Measurements from ENCODE around the gene SHLD1. TPM values are rescaled to one million over a fixed set of nuclear protein-coding genes. Genes with fewer than 3 reads are reported as not detected.
A peak's percentile ranks its signal among the peaks of the same experiment; 100 is the strongest.
"Not testable (repeated sequence)": the region's sequence is repeated elsewhere in the genome, so short reads cannot be mapped to it uniquely, and the experiment has no call there.

SHLD1 gene, protein sequence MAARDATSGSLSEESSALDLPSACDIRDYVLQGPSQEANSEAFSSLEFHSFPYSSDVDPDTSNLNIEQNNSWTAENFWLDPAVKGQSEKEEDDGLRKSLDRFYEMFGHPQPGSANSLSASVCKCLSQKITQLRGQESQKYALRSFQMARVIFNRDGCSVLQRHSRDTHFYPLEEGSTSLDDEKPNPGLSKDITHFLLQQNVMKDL
- 5.3 TPM for total RNA-seq
- long read RNA-seq, partial matches to known transcripts, result 0 of 3 reads
- long read RNA-seq, other reads (novel, unspliced or antisense), result 2 of 3 reads

- peak; percentile 97 for ATAC-seq
- intact Hi-C loops (cut with DNase I), result no loop called here
- DNase-seq (ENCODE audit: missing footprints), result peak; percentile 94
Measured at GRCh38 chr20:5749952-5750779, at the start of gene SHLD1. Gene SHLD1, plus strand, starts transcription at chr20:5750401. Its CDS starts 22,465 bp downstream, at chr20:5772866.

- ATAC-seq; intact Hi-C loops (cut with DNase I): not testable (repeated sequence)
Measured at GRCh38 chr20:5702339-5702738, 47.9 kb upstream of the SHLD1 start.

DNA sequence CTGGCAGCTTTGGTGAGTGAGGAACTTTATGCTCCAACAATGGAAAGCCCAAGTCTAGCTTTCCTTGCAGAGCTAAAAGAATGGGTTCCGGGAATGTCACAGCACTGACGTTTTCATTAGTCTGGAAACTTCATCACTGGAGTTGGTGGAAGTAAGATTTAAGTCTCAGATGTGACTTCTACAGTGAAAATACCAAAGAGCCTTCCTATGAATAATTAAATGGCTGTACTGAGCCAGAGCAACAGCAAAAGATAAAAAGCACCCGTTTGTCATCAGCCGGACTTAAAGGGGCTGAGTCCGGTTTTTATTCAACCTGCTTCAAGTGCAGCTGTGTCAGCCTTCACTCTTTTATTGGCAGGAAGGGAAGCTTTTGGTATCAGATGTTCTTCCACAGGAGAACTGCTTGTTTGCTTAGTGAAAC, 46.5 kb upstream of the SHLD1 start:
- ATAC-seq, result no peak

More at GRCh38 chr20:5702339-5702738, 47.9 kb upstream of the SHLD1 start:
- DNase-seq (ENCODE audit: missing footprints), result not testable (repeated sequence)

DNA sequence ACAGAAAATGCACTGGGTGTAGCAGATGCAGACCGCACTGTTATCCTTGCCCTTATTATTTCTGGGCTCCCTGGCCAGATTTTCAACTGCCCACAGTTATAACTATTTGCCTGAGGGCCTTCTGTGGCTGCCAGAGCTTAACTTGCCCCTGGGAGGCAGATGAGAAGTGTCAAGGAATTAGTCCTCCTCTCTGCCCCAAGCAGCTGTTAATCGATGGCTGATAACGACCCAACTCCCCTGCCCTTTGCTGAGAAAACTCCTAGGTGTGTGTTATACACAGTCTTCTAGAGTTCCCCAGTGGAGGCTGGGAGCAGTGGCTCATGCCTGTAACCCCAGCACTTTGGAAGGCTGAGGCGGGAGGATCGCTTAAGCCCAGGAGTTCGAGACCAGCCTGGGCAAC, 44.4 kb upstream of the SHLD1 start:
- no peak for DNase-seq (ENCODE audit: missing footprints)
- no peak for ATAC-seq
- intact Hi-C loops (cut with DNase I), result no loop called here

More for the DNA sequence above, 46.5 kb upstream of the SHLD1 start:
- intact Hi-C loops (cut with DNase I), result no loop called here
- no peak for DNase-seq (ENCODE audit: missing footprints)

- no peak for ATAC-seq
Measured at GRCh38 chr20:5706797-5707196, 43.4 kb upstream of the SHLD1 start.

GRCh38 chr20:5710551-5710950, 39.6 kb upstream of the SHLD1 start:
- DNase-seq (ENCODE audit: missing footprints) (no peak), ATAC-seq (no peak)
- intact Hi-C loops (cut with DNase I), result no loop called here

More at GRCh38 chr20:5706797-5707196, 43.4 kb upstream of the SHLD1 start:
- no peak for DNase-seq (ENCODE audit: missing footprints)
- intact Hi-C loops (cut with DNase I), result no loop called here

- ATAC-seq (peak; percentile 44), DNase-seq (ENCODE audit: missing footprints) (no peak)
- intact Hi-C loops (cut with DNase I), result no loop called here
Measured at GRCh38 chr20:5714261-5715041, 35.8 kb upstream of the SHLD1 start.

DNA sequence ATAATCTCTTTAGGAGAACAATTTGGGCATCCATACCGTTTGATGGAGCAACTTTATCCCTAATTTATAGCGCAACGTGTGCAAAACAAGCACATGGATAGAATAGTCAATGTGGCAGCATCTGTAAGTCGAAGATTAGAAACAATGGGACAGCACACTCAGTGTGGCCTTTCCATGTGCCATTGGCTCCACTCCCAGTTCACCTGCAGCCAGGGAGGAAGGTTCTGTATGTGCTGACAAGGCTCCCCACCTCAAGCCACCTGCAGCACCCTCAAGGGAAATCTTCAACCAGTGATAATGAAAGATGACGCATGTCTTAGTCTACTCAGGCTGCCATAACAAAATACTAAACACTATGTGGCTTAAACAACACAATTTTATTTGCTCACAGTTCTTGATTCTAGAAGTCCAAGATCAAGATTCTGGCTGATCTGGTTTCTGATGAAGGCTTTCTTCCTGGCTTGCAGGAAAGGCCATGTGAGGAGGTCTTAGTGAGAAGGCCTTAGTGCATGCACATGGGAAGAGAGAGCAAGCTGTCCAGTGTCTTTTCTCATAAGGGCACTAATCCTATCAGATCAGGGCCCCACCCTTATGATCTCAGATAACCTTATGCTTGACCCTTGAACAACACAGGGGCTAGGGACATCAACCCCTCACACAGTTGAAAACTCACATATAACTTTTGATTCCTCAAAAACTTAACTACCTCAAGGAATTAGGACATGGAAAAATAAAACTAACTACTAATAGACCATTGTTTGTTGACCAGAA, 34.9 kb upstream of the SHLD1 start:
- intact Hi-C loops (cut with DNase I), result no loop called here
- no peak for DNase-seq (ENCODE audit: missing footprints)
- ATAC-seq, result no peak

DNA sequence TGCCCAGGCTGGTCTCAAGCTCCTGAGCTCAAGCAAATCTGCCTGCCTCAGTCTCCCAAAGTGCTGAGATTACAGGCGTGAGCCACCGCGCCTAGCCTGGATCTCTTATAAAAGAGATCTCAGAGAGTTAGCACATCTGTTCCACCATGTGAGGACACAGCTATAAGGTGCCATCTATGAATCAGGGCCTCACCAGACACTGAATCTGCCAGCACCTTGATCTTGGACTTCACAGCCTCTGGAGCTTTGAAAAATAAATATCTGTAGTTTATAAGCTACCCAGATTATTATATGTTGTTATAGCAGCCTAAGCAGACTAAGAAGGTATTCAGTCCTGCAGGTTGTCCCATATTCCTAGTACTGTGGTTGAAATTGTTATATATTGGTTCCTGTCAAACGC, 33.2 kb upstream of the SHLD1 start:
- no peak for DNase-seq (ENCODE audit: missing footprints)
- ATAC-seq, result no peak
- intact Hi-C loops (cut with DNase I), result no loop called here

DNA sequence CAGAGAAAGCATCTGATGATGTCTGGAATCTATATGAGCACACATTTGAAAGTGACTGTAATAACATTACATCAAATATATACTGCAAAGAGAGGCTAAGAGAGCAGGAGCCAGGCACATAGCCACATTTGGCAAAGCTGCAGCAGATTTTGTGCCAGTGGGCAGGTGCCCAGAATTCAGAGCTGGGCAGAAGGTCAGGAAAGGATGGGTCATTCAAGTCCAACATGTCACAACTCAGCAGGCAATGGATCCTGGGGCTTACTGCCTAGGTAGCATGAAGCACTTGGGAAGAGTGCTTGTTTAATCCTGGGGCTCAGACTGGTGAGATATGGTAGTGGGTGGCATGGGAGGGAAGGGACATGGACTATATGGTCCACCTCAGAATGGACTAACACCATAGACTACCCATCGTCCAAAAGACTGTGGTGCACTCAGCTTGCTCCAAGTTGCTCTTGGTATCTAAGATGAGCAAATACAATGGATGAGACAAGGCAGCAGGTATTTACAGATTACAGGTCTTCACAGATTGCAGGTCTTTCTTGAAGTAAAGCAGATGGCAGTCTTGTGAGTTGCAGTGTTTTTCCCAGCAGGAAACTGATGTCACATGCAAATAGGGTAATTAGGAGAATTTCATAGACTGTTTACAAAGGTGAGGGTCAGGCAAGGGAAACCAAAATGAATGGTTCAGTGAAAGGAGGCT, 31.2 kb upstream of the SHLD1 start:
- DNase-seq (ENCODE audit: missing footprints), result no peak
- peak; percentile 78 for ATAC-seq
- intact Hi-C loops (cut with DNase I), result no loop called here

DNA sequence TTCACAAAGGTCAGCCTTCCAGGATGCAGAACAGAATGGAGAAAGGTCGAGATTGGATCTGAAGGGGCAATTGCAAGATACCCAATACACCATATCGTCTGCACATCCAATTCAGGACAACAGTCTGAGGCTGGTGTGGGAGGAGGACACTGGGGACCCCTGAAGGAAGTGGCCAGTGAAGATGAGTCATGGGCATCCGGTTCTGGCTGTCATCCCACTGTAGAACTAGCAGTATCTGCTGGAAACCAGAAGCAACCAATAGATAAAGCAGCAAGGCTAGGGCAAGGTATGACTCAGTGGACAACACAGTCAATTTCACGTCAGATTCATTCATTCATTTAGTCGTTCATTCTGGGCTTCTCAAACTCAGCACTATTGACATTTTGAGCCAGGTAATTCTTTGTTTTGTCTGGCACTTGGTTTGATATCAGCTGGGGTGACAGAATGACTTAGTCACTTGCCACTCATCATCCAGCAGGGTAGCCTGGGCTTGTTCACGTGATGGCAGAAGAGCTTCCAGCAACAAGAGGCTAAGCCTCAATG, 30.3 kb upstream of the SHLD1 start:
- intact Hi-C loops (cut with DNase I), result no loop called here
- ATAC-seq (peak; percentile 20), DNase-seq (ENCODE audit: missing footprints) (no peak)

DNA sequence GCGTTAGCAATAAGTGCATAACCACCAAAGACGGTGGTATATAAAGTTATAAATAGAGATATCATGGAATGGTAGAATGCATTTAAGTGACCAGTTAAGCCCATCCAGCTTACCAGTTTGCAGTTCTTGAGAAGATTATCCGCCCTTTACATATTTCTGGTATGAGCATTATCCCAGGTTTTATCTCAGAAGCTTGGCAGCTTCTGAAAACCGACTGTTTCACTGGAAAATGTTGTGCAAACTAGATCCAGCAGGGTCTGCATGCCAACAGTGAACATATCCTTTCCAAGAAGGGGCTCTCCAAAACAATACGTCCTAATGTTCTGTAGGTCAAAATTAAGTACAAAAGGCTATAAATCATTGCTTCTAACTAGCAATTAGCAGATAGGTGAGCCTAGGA, 29.5 kb upstream of the SHLD1 start:
- no peak for ATAC-seq
- intact Hi-C loops (cut with DNase I), result no loop called here

GRCh38 chr20:5721356-5721755, 28.8 kb upstream of the SHLD1 start:
- DNase-seq (ENCODE audit: missing footprints); intact Hi-C loops (cut with DNase I); ATAC-seq: not testable (repeated sequence)

More for the DNA sequence above, 29.5 kb upstream of the SHLD1 start:
- no peak for DNase-seq (ENCODE audit: missing footprints)

GRCh38 chr20:5722927-5723326, 27.3 kb upstream of the SHLD1 start:
- DNase-seq (ENCODE audit: missing footprints), result no peak
- no peak for ATAC-seq
- intact Hi-C loops (cut with DNase I), result no loop called here

DNA sequence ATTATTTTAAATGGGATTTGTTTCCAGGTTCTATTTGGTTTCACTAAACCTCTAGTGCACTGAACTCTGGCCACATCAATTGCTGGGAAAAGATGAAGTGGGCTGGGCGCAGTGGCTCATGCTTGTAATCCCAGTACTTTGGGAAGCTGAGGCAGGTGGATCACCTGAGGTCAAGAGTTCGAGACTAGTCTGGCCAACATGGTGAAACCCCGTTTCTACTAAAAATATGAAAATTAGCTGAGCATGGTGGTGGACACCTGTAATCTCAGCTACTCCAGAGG, 25.1 kb upstream of the SHLD1 start:
- intact Hi-C loops (cut with DNase I); ATAC-seq; DNase-seq (ENCODE audit: missing footprints): not testable (repeated sequence)

GRCh38 chr20:5727018-5727515, 23.1 kb upstream of the SHLD1 start:
- ATAC-seq (no peak), DNase-seq (ENCODE audit: missing footprints) (no peak)
- intact Hi-C loops (cut with DNase I), result no loop called here

DNA sequence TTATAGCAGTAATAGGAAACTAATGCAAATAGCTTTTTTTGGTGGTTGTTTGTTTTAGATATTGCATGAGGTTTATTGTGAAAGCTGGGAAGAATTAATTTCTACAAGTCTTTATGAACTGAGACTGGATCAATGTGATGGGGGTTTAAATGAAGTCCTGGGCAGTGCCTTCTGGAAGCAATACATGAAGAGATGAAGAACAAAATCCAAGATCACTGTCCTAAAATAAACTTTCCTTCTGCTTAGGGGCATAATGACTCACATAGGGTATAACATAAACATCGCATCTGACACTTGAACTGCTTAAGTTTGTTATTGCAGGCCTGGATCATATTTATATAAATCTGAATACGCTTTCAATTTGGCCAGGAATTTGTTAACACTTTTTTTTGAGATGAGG, 20.9 kb upstream of the SHLD1 start:
- DNase-seq (ENCODE audit: missing footprints) (no peak), ATAC-seq (no peak)
- intact Hi-C loops (cut with DNase I), result no loop called here

- intact Hi-C loops (cut with DNase I), result no loop called here
- no peak for DNase-seq (ENCODE audit: missing footprints)
- ATAC-seq, result no peak
Measured at GRCh38 chr20:5730131-5730530, 20.1 kb upstream of the SHLD1 start.
